Lung (tissue), 12 donors: Measurements from ENCODE around the gene SUN1. TPM values are rescaled to one million over a fixed set of nuclear protein-coding genes. Genes with fewer than 3 reads are reported as not detected.
A peak's percentile ranks its signal among the peaks of the same experiment; 100 is the strongest.

Experiments
- ATAC-seq: fragments of 200-7000 bp; cut with Tn5 transposase; one replicate; pipeline ENCODE4 v1.9.1; 2020; ENCODE audit warnings: moderate number of reproducible peaks; ENCODE audit not compliant: insufficient read depth, low FRiP score
- DNase-seq, 3 donors: peaks; one replicate each; pipeline ENCODE4 v3.0.0-alpha.2; 2013 to 2017
- H3K27ac ChIP-seq, 2 donors: one replicate each; pipeline ENCODE4 v1.5.1; 2013; ENCODE audit warnings: mild to moderate bottlenecking in 2 of 2, moderate library complexity in 2 of 2, control low read depth in 1 of 2, inconsistent platforms in 1 of 2, low read depth in 1 of 2, low read length in 1 of 2
- H3K27me3 ChIP-seq, 3 donors: one replicate each; pipeline ENCODE4 v1.5.1; 2013; ENCODE audit warnings: low read length in 2 of 3; ENCODE audit not compliant: control insufficient read depth in 3 of 3, insufficient read depth in 3 of 3
- H3K36me3 ChIP-seq, 4 donors: one replicate each; pipeline ENCODE4 v1.5.1; 2013; ENCODE audit warnings: low read length in 4 of 4, mild to moderate bottlenecking in 1 of 4, moderate library complexity in 1 of 4; ENCODE audit not compliant: control insufficient read depth in 4 of 4, insufficient read depth in 4 of 4
- H3K4me1 ChIP-seq, 5 donors: one replicate each; pipeline ENCODE4 v1.5.1; 2013; ENCODE audit warnings: low read length in 5 of 5, mild to moderate bottlenecking in 2 of 5, moderate library complexity in 1 of 5; ENCODE audit not compliant: control insufficient read depth in 5 of 5, insufficient read depth in 5 of 5
- H3K4me3 ChIP-seq: one replicate; pipeline ENCODE4 v1.5.1; 2013; ENCODE audit warnings: mild to moderate bottlenecking, control low read depth, moderate library complexity
- H3K9ac ChIP-seq, 2 donors: one replicate each; pipeline ENCODE4 v1.5.1; 2013; ENCODE audit warnings: low read length in 2 of 2, control low read depth in 1 of 2; ENCODE audit not compliant: insufficient read depth in 1 of 2
- H3K9me3 ChIP-seq, 4 donors: one replicate each; pipeline ENCODE4 v1.5.1; 2013; ENCODE audit warnings: low read length in 3 of 4, mild to moderate bottlenecking in 1 of 4, moderate library complexity in 1 of 4; ENCODE audit not compliant: control insufficient read depth in 4 of 4, insufficient read depth in 3 of 4
- CTCF ChIP-seq: IDR thresholded peaks from 2 replicates; pipeline ENCODE4 v1.5.1; 2012; ENCODE audit warnings: mild to moderate bottlenecking; ENCODE audit errors: control extremely low read depth, extremely low read depth
- WGBS, 2 donors: extraction: QIAGEN DNeasy Blood & Tissue Kit; methylation state at CpG; one replicate each; pipeline ENCODE4 v1.1.7; 2013; 5-methylcytosine and 5-hydroxymethylcytosine counted together
- polyA plus RNA-seq, 2 donors: library from polyadenylated mRNA; stranded (reverse); fragments of 200-250 nt; gene quantifications; one replicate each; pipeline ENCODE4 v1.2.1, GENCODE V29; 2013
- total RNA-seq, 2 donors: library from RNA; depleted of rRNA in 1 of 2; stranded (reverse); fragments of >200 nt in 1 of 2; gene quantifications; one replicate each; pipeline ENCODE4 v1.2.1, GENCODE V29; 2014 to 2021
- donor health status: control.
- donor health status: control.
- donor health status: Bipolar disorder and iron deficiency.
- donor health status: healthy.
- donor health status: DM: yes; HTN: yes; CAD: no.

The SUN1 gene
- total and polyA plus RNA-seq, 4 donors, result 69.6 to 349 (median 104) TPM

GRCh38 chr7:787332-788240 lies 44.7 kb upstream of the SUN1 start:
- Histone ChIP-seq H3K4me1 (peaks cover 0 to 6% (median 3%) of the 10 kb centered on the region in 5 donors), H3K36me3 (peaks cover 0 to 38% (median 16%) of the 10 kb centered on the region in 4 donors), H3K4me3 (no peak overlapping the region), H3K9me3 (no peaks in the 10 kb centered on the region), H3K9ac (no peak overlapping the region), H3K27ac (no peak overlapping the region), H3K27me3 (no peaks in the 10 kb centered on the region)
- ATAC-seq (no peak), DNase-seq (no peak)
- 95 to 96% methylated on average over 27 of the region's 27 CpGs for WGBS, 2 donors
- no peak for TF ChIP-seq CTCF

GRCh38 chr7:791519-791918 lies 40.8 kb upstream of the SUN1 start:
- Histone ChIP-seq H3K4me1 (peaks cover 0 to 6% (median 2%) of the 10 kb centered on the region in 5 donors), H3K4me3 (no peak overlapping the region), H3K9ac (no peak overlapping the region), H3K9me3 (no peaks in the 10 kb centered on the region), H3K27me3 (no peaks in the 10 kb centered on the region), H3K36me3 (peaks cover 0 to 9% (median 0%) of the 10 kb centered on the region in 4 donors), H3K27ac (no peak overlapping the region)
- no peak for TF ChIP-seq CTCF
- 75 to 79% methylated on average over 5 of the region's 5 CpGs for WGBS, 2 donors
- ATAC-seq (no peak), DNase-seq (peak; percentile 50 to 93 (median 87))

DNA sequence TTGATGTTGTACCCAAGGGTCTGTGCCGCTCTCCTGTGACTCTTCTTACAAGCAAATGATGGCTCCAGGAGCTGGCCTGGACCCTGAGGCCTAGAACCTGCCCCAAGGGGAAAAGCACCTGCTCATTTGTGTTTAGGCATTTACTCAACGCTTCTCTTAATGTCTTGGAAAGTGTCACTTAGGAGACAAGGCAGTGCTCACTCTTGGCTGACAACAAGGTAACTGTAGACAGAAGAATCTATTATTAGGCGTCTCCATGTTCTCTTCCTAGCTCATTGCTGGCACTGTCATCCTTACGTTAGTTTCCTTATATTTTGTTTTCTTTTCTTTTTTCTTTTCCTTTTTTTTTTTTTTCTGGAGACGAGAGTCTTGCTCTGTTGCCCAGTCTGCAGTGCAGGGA lies 38.1 kb upstream of the SUN1 start:
- no peak overlapping the region for H3K9ac ChIP-seq
- no peaks in the 10 kb centered on the region for H3K27me3 ChIP-seq
- peaks cover 0 to 6% (median 0%) of the 10 kb centered on the region in 5 donors for H3K4me1 ChIP-seq
- no peaks in the 10 kb centered on the region for H3K36me3 ChIP-seq
- WGBS, 2 donors, result 82 to 85% methylated on average over 5 of the region's 5 CpGs
- DNase-seq, result no peak
- TF ChIP-seq CTCF, result no peak
- no peaks in the 10 kb centered on the region for H3K9me3 ChIP-seq
- no peak overlapping the region for H3K27ac ChIP-seq
- no peak overlapping the region for H3K4me3 ChIP-seq
- ATAC-seq, result no peak
